Stromal cell of bone marrow (primary cell): ENCODE data around the gene CCBE1.
"Not testable (repeated sequence)": the region's sequence is repeated elsewhere in the genome, so short reads cannot be mapped to it uniquely, and the experiment has no call there.

Experiments
- DNase-seq: peaks from one replicate; pipeline ENCODE4 v3.0.0-alpha.2; 2012; ENCODE audit warnings: low read depth

Gene CCBE1

DNA sequence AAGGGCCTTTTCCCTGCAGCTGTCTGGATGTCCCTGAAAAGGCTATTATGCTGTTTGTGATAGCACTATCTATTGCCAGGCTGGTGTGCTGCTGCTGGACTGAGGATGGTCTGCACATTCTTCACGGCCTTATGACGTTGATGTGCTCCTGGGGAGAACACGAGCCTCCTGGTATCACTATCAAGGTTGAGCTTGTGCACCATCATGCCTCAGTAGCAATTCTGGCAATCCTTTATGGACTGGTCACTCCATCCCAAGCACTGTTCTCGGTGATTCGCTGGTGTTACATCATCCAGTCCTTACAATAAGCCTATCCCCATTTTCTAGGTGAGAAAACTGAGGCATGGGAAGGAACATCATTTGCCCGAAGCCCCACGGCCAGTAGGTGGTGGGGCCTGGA is 18.2 kb upstream of the CCBE1 start:
- no peak for DNase-seq

DNA sequence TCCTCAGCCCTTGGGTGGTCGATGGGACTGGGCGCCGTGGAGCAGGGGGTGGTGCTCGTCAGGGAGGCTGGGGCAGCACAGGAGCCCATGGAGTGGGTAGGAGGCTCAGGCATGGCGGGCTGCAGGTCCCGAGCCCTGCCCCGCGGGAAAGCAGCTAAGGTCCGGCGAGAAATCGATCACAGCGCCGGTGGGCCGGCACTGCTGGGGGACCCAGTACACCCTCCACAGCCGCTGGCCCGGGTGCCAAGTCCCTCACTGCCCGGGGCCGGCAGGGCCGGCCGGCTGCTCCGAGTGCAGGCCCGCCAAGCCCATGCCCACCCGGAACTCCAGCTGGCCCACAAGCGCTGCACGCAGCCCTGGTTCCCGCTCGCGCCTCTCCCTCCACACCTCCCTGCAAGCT is 16.9 kb upstream of the CCBE1 start:
- DNase-seq: not testable (repeated sequence)

- no peak for DNase-seq
Observed at GRCh38 chr18:59712311-59712710, 15.1 kb upstream of the CCBE1 start.

DNA sequence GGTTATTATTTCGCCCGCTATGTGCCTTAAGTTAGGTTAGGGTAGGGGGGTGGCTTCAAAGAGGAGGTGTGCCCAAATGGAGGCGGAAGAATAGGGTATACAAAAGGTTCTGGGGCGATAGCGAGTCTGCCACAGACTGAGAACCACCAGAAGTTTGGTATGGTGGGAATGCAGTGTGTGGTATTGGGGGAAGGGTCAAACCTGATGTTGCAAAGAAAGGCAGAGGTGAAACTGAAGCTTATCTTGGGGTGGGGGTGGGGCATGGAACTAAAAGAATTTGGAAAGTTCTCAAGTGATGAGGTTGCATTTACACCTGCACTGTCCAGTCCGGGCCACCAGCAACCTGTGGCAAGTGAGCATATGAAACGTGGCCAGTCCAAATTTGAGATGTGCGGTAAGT is 11.8 kb upstream of the CCBE1 start:
- DNase-seq: no peak

DNA sequence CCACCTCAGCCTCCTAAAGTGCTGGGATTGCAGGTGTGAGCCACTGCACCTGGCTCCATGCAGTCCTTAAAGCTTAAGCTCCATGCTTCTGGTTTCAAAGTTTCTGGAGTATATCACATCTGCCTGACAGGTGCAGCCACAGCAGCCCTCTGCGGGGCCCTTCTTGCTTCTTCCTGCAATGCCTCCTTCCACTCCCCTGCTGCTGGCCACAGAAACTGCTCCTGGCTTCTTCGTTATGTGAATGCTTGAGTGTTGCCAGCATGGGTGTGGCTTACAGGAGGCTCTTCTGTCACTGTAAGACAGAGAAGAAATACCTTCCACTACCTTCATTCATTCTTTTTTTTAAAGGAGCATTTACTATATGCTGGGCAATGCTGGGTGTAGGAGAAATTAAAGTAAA is 10.1 kb upstream of the CCBE1 start:
- DNase-seq: no peak

- DNase-seq: no peak
Observed at GRCh38 chr18:59706499-59706898, 9.3 kb upstream of the CCBE1 start.

GRCh38 chr18:59705145-59705544 is 7.9 kb upstream of the CCBE1 start:
- no peak for DNase-seq

- DNase-seq: no peak
Observed at GRCh38 chr18:59704146-59704545, 6.9 kb upstream of the CCBE1 start.

DNA sequence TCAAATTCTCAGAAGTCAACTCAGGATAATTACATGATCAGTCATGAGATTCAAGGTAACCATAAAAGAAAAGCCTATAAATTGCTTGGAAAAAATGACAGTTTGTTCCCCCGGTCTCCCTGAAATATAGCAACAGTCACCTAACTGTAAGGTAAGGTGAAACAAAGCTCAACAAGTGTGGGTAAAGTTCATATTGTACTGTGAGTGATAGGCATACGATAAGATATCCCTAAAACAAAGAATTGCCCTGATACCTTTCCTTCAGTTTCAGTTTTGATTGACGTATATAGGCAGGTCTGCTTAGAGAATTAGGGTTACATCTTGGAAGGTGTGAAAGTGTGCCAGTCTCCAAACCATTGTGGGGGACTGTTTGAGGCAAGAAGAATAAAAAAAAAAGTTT is 4.0 kb upstream of the CCBE1 start:
- no peak for DNase-seq

DNA sequence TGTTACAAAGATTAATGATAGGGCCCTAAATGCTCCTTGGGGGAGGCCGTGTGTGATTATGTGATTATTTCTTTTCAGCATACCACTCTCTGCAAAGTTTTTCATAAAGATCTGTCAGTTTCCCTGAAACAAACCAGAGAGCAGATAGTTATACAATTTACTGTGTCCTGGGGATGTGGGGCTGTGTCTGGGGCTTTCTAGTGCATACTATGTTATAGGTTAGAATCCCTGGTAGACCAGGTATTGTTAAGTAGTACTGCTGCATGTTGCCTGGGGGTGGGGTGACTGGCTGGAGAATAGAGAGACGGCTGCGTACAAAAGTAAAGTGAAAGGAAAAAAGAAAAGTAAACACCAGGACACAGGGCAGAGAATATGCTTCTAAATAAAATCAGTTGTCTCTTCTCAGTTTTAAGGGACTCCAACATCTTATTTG is 3.3 kb upstream of the CCBE1 start:
- no peak for DNase-seq

- no peak for DNase-seq
Observed at GRCh38 chr18:59699750-59700534, 2.7 kb upstream of the CCBE1 start.

- no peak for DNase-seq
Observed at GRCh38 chr18:59699061-59699460, 1.8 kb upstream of the CCBE1 start.

DNA sequence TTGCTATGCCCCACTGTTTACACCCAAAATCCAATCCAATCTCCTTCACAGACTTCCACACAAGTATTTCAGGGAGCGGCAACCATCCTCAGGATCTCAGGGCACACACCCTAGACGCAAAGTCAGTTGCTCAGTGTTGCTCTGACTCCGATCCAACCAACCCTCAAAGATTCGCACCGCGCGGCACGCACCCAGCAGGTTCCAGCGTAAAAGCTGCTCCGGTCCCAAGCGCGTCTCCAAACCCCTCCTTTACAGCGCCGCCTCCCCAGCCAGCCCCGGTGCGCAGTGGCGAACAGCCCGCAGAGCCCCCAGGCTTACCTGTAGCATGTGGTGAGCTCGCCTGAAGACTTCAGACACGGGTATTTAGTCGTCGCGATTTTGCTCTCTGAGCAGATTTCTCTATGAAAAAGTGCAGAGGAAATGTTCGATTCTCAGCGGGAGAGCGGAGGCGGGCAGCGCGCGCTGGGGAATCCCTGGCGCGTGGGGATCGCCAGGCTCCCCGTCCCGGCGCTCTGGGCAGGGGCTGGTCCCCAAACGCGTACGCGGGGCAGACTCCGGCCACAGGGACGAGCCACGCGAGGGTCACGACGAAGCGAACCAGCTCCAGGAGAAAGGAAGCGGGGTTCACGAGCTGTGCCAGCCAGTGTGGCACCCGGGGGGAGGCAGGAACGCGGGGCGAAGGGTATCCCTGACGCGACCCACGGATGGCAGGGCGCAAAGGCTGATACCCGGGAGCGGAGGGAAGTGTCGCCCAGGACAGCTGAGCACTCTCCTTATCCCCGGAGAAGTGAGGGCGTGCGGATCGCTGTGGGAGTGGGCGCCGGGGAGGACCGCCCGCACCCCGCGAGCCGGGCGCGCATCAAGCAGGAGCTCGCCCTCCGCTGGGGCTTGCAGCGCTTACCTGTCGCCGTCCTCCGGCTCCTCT is 650 bp downstream of the CCBE1 start:
- no peak for DNase-seq

DNA sequence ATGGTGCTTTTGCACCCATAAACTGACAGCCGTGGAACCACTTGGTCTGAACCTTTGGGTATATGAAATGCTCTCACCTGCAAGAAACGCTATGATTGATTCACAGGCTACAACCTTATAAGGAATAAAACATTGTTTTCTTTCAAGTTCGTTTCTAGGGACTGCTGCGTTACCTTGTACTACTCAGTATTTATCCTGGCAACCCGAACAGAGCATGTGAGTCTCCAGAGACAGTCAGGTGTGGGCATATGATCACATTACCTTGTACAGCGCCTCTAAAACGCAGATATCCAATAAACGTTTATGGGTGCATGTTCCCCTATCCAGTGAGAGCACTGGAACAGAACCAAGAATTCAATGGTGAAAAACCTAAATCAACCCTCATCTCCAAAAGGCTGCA is 1.7 kb downstream of the CCBE1 start:
- DNase-seq: no peak

GRCh38 chr18:59694824-59695223 is 2.4 kb downstream of the CCBE1 start:
- DNase-seq: no peak

DNA sequence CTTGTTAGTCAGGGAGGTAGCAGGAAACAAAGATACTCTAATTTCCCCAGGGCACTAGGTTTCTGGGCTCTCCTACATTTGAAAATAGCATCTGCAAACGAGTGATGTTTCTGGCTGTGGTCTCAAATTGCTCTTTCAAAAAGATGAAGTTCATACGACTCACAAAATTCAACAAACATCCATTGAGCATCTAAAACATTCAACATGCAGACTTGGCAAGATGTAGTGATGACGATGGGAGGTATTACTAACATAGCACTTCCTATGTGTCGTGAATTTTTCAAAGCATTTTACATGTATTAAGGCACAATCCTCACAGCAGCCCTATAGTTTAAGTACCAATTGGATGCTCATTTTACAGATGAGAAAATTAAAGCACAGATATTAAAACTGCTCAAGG is 5.2 kb downstream of the CCBE1 start:
- no peak for DNase-seq

- no peak for DNase-seq
Observed at GRCh38 chr18:59690996-59691395, 6.2 kb downstream of the CCBE1 start.

DNA sequence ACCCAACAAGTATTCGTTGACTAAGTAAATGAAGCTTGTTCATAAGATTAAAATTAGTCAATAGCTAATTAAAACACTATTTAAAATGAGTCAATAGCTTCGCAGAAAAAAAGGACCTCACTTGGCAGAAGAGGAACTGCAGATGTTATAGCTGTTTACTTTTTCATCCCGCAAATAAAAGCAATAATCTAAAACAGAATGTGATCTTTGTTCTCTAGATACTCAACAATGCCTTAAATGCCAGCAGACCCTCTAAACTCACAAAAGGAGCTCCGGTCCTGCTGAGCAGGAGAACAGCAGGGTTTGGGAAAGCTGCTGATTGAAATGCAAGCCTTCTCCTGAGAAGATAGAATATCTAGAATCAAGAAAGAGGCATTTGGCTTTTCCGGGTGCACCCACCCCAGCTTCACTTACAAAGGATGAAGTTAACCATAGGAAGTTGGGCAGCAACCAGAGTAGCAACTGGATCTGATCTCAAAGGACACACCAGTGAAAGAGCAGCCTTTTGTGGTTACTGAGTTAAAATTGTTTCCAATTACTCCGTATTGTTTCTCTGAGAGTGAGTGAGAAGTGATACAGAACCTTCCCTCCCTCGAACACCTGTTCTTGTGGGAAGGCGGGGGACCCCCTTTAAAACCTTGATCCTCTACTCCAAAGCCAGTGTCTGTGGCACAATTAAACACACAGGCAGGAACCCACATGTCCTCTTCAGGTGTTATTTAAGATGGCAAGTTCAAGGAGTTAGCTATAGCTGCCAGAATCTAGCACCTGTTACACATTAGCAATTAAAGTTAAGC is 6.8 kb downstream of the CCBE1 start:
- DNase-seq: no peak

DNA sequence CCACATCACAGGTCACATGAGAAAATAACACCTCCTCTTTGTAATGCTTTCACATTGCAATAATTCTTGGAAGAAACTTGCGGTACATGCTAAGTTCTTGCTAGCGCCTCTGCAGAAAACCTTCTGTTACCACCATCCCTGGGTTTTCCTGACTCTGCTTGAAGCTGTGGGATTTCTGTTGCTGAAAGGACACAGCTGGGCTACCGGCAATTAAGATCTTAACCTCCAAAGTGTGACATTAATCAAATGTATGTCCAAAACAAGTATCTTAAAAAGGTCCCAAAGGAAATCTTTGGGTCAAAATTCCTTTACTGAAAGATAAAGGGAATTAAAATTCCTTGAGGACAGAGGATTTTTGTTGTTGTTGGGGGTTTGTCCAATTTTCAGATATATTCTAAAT is 7.5 kb downstream of the CCBE1 start:
- DNase-seq: no peak

- no peak for DNase-seq
Observed at GRCh38 chr18:59686260-59686659, 11.0 kb downstream of the CCBE1 start.

DNA sequence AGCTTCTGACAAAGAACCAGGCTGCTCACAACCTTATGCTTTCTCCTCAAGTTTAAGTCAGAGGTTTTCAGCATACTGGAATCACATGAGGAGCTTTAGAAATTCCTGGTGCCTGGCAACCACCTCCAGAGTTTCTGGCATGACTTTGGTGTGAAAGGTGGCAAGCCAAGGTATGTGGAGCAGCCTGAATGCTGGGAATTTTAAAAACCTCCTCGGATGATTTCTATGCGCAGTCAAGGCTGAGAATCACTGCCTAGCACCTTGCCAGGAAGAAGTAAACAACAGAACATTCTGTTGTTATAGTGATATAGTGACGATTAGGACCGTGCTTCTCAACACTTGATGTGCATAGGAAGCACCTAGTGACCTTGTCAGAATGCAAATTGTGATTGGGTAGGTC is 11.7 kb downstream of the CCBE1 start:
- DNase-seq: no peak

DNA sequence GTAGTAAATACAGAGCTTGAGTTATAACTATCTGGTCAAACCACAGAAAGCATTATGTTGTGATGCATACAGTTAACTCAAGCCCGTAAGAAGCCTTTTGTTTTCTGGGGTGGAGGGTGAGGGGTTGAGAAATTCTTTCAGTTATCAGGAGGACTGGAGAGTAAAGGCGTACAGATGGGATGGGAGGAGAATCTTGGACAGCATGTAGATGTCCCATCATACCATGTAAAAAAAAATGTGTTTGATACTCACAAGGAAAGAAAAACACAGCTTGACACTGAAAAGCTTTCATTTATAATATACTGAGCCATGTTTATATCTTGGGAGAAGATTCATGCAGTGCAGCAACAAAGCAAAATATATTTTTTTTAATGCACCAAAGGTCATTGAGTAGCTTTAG is 12.4 kb downstream of the CCBE1 start:
- DNase-seq: no peak
